ENCODE results near the gene ACYP1.

Gene ACYP1

DNA sequence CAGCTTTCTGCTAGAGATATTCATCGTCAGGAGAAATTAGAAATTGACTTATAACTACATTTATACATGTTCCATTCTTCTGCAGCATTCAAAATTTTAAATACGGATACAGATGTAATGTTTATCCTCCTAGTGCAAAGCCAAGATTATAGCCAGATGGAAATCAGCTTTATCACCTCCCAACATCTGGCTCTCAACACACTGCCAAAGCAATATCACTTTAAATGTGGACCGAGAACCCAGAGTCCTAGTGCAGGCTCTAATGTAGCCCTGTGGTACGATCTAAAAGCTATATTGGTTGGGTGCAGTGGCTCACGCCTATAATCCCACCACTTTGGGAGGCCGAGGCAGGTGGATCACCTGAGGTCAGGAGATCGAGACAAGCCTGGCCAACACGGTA is 19.1 kb downstream of the ACYP1 start:
- H3K36me3 ChIP-seq (ENCODE audit: insufficient read depth, low read length) = no peaks in the 10 kb centered on the region
- H3K4me3 ChIP-seq (ENCODE audit: low read length, poor library complexity, severe bottlenecking) = no peak overlapping the region
- 0 out of 2 replicates have a peak, but pooled peaks cover 2% of the 10 kb centered on the region for H3K79me2 ChIP-seq (ENCODE audit: insufficient read depth, low read length)
- H4K20me1 ChIP-seq (ENCODE audit: insufficient read depth, low read length, poor library complexity, severe bottlenecking) = peaks cover 5% of the 10 kb centered on the region
- H3K9me2 ChIP-seq (replicated peaks; ENCODE audit: low read depth, low read length) = no peaks in the 10 kb centered on the region
- no peaks in the 10 kb centered on the region for H3K27me3 ChIP-seq (ENCODE audit: insufficient read depth, low read length, poor library complexity, severe bottlenecking)
- peaks cover 15% of the 10 kb centered on the region for H3K4me1 ChIP-seq (ENCODE audit: insufficient read depth, low read length, poor library complexity, severe bottlenecking)
- no peak overlapping the region for H2AFZ ChIP-seq (ENCODE audit: low read length)
- 0 out of 2 replicates have a peak, but pooled peaks cover 4% of the 10 kb centered on the region for H3F3A ChIP-seq (ENCODE audit: low read depth)
- H3K9me3 ChIP-seq (ENCODE audit: insufficient read depth, low read depth, low read length) = no peaks in the 10 kb centered on the region
- peak overlapping the region; percentile 45 for H3K4me2 ChIP-seq (ENCODE audit: low read depth, low read length, poor library complexity, severe bottlenecking)
- TF ChIP-seq EZH2phosphoT487 (IDR thresholded peaks at IDR 0.05; ENCODE audit: borderline replicate concordance) = no peak
- TF ChIP-seq CTCF (conservative IDR thresholded peaks at IDR 0.05; ENCODE audit: low read length) = no peak
- no peak overlapping the region for H3K9ac ChIP-seq (ENCODE audit: low read depth, low read length, poor library complexity, severe bottlenecking)

DNA sequence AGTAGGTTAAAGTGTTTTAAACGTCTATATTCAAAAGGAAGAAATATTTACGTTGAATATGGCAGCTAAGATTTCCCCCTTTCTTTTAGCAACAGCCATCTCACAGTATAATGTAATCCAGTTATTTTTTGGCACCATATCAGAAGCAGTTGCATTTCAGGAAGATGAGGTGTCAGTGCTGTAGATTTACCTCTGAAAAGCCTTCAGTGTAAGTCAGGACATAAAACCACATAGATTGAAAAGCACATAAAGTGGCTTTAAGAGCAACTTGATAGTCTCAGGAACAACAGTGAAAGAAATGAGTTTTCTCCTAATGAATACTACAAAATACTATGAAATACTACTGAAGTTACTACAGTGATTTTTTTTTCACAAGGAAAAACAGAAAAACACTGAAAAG is 19.5 kb downstream of the ACYP1 start:
- Histone ChIP-seq H3K4me1 (ENCODE audit: insufficient read depth, low read length, poor library complexity, severe bottlenecking) (peaks cover 15% of the 10 kb centered on the region), H3K9me3 (ENCODE audit: insufficient read depth, low read depth, low read length) (no peaks in the 10 kb centered on the region), H3K79me2 (ENCODE audit: insufficient read depth, low read length) (no peaks in the 10 kb centered on the region), H4K20me1 (ENCODE audit: insufficient read depth, low read length, poor library complexity, severe bottlenecking) (peaks cover under 1% of the 10 kb centered on the region), H3K27me3 (ENCODE audit: insufficient read depth, low read length, poor library complexity, severe bottlenecking) (no peaks in the 10 kb centered on the region), H3K4me3 (ENCODE audit: low read length, poor library complexity, severe bottlenecking) (no peak overlapping the region), H3F3A (ENCODE audit: low read depth) (0 out of 2 replicates have a peak, but pooled peaks cover 4% of the 10 kb centered on the region), H2AFZ (ENCODE audit: low read length) (no peak overlapping the region), H3K36me3 (ENCODE audit: insufficient read depth, low read length) (no peaks in the 10 kb centered on the region), H3K9me2 (replicated peaks; ENCODE audit: low read depth, low read length) (no peaks in the 10 kb centered on the region), H3K4me2 (ENCODE audit: low read depth, low read length, poor library complexity, severe bottlenecking) (peak overlapping the region; percentile 45), H3K9ac (ENCODE audit: low read depth, low read length, poor library complexity, severe bottlenecking) (no peak overlapping the region)
- TF ChIP-seq CTCF (conservative IDR thresholded peaks at IDR 0.05; ENCODE audit: low read length) (no peak), EZH2phosphoT487 (IDR thresholded peaks at IDR 0.05; ENCODE audit: borderline replicate concordance) (no peak)

DNA sequence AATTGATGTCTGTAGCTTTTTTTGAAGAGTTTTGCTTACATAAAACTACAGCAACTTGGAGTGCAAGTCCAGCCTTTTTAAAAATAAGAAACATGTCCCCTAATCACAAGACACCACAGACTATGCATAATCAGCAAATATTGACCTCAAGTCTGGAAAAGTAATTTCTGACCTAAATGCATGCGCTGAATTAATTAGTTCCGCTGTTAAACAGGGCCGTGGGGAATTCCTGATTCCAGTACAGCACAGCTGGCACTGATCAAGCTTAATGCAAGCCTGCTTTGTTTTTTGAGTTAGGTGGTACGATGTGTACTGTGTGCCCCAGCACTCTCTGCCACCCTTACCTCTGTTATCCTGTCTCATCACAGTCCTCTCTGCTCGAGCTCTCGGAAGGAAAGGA is 21.8 kb downstream of the ACYP1 start:
- H3K4me3 ChIP-seq (ENCODE audit: low read length, poor library complexity, severe bottlenecking) = no peak overlapping the region

More for the DNA sequence above, 21.8 kb downstream of the ACYP1 start:
- no peaks in the 10 kb centered on the region for H3K9me2 ChIP-seq (replicated peaks; ENCODE audit: low read depth, low read length)
- H3K4me1 ChIP-seq (ENCODE audit: insufficient read depth, low read length, poor library complexity, severe bottlenecking) = peaks cover 11% of the 10 kb centered on the region
- no peak for TF ChIP-seq CTCF (conservative IDR thresholded peaks at IDR 0.05; ENCODE audit: low read length)
- TF ChIP-seq EZH2phosphoT487 (IDR thresholded peaks at IDR 0.05; ENCODE audit: borderline replicate concordance) = no peak
- H2AFZ ChIP-seq (ENCODE audit: low read length) = no peak overlapping the region
- H3K9me3 ChIP-seq (ENCODE audit: insufficient read depth, low read depth, low read length) = no peaks in the 10 kb centered on the region
- no peaks in the 10 kb centered on the region for H3K79me2 ChIP-seq (ENCODE audit: insufficient read depth, low read length)
- no peaks in the 10 kb centered on the region for H3K36me3 ChIP-seq (ENCODE audit: insufficient read depth, low read length)
- H3K9ac ChIP-seq (ENCODE audit: low read depth, low read length, poor library complexity, severe bottlenecking) = no peak overlapping the region
- no peak overlapping the region for H3K4me2 ChIP-seq (ENCODE audit: low read depth, low read length, poor library complexity, severe bottlenecking)
- H3K27me3 ChIP-seq (ENCODE audit: insufficient read depth, low read length, poor library complexity, severe bottlenecking) = no peaks in the 10 kb centered on the region
- H4K20me1 ChIP-seq (ENCODE audit: insufficient read depth, low read length, poor library complexity, severe bottlenecking) = no peaks in the 10 kb centered on the region
- no peaks in the 10 kb centered on the region for H3F3A ChIP-seq (ENCODE audit: low read depth)

Data from Loucy (cell line).